AG08396 (cell line): ENCODE data around the gene DUSP5.

Experiments
- DNase-seq: peaks from one replicate; pipeline ENCODE4 v3.0.0; 2012; ENCODE audit warnings: low spot score, mixed read lengths

DUSP5 gene

GRCh38 chr10:110501142-110501937, 3.6 kb downstream of the DUSP5 start:
- DNase-seq = peak; percentile 85

DNA sequence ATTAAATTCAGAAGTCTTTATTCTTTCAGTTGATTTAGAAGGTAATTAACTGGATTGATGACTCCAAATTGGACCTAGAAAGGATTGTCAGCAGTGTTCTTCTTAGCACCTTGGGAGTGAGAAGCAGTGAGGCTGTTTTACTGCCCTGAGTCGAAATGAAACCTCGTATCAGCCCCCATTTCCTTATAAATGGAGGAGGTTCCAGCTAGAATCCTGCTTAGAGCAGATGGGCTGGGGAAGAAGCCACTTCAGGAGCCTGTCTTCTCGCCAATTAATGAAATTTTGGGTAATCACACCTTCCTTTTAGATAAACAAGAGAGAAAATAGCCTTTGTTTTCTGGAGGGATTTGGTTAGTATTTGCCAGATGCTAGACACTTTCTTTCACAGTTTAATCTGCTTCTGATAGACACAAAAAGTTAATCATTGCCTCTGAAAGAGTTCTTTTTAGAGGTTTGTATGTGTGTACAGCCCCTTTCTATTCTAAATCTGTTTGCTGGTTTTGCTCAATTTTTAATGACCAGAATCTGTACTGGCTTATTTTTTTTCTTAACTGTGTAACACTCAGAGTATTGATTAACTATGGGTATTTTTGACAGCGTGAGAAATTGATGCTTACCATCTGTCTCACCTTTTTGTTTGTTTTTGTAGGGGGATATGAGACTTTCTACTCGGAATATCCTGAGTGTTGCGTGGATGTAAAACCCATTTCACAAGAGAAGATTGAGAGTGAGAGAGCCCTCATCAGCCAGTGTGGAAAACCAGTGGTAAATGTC, 4.6 kb downstream of the DUSP5 start:
- no peak for DNase-seq

DNA sequence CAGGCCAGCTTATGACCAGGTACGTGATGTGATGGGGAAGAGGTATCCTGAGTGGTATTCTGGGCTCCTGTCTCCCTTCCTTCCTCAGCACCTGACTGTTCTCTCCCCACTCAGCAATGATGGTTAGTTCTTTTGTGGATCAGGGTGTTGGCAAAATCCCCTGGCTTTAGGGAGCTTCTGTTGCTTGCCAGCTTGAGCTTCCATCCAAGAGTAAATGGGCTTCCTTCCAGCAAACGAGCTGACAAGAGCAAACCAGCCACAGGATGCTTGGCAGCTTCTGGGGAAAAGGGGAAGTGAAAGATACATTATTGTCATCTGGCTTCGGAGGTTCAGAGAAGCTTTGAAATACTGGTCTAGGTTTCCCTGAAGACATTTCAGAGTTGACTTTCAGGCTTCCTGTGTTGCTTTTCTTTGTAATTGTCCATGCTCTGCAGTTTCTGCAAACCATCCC, 5.2 kb downstream of the DUSP5 start:
- peak; percentile 33 for DNase-seq

- no peak for DNase-seq
These were observed 5.9 kb downstream of the DUSP5 start for GRCh38 chr10:110503528-110504110.

- peak; percentile 63 for DNase-seq
These were observed 6.5 kb downstream of the DUSP5 start for GRCh38 chr10:110504111-110504735.

GRCh38 chr10:110505130-110505770, 7.5 kb downstream of the DUSP5 start:
- DNase-seq = no peak

DNA sequence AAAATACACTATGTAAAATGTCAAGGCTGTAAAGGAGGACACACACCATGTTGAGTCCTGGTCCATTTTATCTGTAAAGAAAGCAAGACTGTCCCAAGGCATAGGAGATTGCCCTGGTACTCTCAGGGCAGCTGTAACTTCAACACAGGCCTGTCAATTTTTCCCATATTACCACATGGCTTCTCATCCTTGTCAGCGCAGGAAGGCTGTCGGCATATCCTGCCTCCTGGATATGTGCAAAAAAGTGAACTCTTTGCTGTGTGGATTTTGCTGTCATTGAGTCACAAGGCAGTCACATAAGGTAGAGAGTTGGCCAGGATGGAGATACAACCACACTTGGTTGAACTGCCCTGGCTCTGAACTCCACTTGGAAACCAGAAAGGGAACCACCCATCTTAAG, 8.7 kb downstream of the DUSP5 start:
- no peak for DNase-seq

DNA sequence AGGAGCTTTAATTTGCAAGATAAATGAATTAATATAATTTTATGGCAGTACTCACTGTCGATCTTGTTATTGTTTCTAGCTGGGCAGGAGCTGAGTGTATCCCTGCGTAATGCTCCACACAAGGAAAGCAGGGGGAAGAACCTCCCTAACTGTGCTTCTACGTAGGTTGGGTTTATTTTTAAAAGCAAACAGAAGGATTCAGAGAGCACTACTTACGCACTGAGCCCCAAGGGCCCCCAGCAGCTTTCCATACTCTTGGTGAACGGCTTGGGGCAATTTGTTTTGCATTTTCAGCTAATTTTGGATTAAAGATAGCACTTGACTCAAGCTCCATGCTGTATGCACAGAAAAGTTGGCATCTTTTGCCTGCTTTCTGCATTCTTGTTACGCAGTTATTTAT, 9.6 kb downstream of the DUSP5 start:
- no peak for DNase-seq

DNA sequence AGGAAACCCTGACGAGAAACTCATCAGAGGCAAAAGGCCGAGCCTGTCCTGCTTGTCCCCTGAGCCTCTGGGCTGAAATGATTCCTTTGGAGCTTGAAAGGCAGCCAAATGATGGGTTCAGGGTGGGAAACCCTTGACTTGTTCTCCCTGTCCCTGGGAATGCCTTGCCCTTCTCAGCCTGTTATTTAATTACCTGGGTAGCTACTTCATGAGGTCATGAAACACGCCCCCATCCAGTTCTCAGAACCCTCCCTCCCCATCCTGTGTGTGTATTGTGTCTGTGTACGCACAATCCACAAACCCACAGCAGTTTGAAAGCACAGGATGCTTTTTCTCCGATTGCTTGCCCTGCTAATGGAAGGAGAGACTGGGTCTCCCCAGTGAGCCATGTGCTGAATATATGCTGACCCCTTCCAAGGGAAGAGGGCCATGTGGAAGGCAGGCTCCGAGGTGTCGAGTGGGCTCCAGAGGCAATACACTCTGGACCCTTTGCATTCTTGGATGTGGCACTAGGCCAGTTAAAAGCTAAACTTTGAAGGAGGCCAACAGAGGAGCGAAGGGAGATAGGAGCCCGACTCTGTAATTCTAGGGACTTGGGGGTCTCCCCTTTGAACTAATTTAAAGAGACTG, 10.6 kb downstream of the DUSP5 start:
- no peak for DNase-seq

GRCh38 chr10:110508806-110509544, 11.3 kb downstream of the DUSP5 start:
- DNase-seq = no peak

DNA sequence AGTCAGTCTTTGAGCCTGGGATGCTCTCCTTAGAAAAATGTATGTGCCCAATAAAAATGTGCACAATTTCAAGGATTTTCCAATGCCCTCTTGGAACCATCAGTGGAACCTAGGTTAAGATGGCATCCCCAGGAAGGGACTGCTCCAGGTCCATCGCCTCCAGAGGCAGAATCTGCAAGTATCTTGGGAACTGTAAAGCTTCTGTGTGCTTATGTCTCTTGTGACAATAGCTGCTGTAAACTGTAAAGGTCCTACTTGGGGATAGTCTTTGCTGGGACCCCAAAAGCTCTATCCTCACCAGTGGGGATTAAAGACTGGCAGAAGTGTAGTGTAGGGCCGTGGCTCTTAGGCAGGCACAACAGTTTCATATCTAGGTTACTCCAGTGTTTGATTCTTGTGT, 11.9 kb downstream of the DUSP5 start:
- DNase-seq = no peak

DNA sequence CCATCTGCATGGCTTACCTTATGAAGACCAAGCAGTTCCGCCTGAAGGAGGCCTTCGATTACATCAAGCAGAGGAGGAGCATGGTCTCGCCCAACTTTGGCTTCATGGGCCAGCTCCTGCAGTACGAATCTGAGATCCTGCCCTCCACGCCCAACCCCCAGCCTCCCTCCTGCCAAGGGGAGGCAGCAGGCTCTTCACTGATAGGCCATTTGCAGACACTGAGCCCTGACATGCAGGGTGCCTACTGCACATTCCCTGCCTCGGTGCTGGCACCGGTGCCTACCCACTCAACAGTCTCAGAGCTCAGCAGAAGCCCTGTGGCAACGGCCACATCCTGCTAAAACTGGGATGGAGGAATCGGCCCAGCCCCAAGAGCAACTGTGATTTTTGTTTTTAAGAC, 12.4 kb downstream of the DUSP5 start:
- DNase-seq = no peak

- DNase-seq = no peak
These were observed 13.0 kb downstream of the DUSP5 start for GRCh38 chr10:110510730-110511129.

DNA sequence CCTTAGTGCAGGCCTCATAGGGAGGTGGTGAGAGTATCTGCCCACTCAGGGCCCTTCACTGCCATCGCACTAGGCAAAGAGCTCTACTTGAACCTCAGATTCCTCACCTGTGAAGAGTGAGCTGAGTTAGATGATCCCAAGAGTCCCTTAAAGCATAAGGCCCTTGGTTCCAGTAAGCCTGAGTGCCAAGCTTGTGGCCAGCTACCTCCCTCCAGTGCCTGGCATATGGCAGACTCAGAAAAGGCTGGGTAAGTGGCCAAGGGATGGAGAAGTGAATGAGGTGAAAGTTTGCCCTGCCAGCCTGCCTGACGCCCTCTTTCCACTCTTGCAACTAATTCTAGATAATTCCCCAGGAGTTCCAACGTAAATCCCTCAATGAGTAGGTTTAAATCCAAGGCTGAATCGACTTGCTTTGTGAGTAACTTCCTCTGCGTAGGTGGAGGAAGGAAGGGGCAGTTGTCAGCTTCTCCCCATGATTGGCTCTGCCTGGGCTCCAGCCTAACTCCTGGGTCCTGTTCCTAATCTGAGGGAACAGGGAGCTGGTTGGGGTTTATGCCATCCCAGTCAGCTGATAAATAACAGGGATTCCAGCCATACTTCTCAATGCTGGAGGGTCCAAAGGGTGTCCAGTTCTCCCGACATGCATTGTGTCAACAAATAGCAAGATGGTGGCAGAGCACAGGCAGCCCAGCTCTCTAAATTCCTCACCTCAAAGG, 14.2 kb downstream of the DUSP5 start:
- no peak for DNase-seq

- DNase-seq = peak; percentile 75
These were observed 14.9 kb downstream of the DUSP5 start for GRCh38 chr10:110512461-110513187.

DNA sequence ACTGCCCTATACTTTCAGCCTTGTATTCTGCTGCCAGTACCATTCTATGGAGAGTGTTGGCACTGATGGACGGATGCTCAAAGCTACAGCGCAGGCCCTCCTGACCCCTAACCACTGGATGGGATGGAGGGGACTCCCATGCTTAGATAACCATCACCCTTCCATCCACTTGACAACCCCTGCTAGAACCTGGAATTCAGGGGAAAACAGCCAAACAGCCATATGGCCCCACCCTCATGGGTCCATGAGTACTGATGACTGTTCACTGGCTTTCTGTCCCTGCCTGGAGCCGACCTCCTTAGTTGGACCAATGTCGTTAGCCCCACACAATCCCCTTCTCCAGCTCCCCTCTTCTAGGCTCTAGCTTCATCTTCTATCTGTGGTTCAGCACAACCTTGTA, 16.2 kb downstream of the DUSP5 start:
- no peak for DNase-seq

GRCh38 chr10:110514848-110515247, 17.1 kb downstream of the DUSP5 start:
- DNase-seq = no peak

GRCh38 chr10:110516815-110517492, 19.2 kb downstream of the DUSP5 start:
- DNase-seq = no peak
